ENCODE data around the gene YIPF7.

DNA sequence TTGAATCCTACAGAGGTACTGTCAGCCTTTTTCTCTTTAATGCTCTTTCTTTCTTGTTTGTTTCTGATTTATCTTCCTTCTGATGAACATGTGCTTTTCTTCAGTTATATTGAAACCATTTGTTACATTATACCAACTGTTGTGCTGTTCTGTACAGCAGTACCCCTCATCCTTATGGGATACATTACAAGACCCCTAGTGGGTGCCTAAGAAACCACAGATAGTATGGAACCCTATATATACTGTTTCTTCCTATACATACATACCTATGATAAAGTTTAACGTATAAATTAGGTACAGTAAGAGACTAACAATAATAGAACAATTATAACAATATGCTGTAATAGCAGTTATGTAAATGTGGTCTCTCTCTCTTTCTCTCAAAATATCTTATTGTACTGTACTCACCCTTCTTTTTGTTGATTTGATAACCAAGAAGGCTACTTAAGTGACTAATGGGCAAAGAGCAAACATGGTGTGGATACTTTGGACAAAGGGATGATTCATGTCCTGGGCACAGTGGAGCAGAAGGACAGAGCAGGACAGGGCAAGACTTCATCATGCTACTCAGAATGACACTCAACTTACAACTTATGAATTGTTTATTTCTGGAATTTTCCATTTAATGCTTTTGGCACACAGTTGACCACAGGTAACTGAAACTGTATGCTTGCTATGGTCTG, 10.7 kb upstream of the YIPF7 start:
- TF ChIP-seq, protein P1, sequence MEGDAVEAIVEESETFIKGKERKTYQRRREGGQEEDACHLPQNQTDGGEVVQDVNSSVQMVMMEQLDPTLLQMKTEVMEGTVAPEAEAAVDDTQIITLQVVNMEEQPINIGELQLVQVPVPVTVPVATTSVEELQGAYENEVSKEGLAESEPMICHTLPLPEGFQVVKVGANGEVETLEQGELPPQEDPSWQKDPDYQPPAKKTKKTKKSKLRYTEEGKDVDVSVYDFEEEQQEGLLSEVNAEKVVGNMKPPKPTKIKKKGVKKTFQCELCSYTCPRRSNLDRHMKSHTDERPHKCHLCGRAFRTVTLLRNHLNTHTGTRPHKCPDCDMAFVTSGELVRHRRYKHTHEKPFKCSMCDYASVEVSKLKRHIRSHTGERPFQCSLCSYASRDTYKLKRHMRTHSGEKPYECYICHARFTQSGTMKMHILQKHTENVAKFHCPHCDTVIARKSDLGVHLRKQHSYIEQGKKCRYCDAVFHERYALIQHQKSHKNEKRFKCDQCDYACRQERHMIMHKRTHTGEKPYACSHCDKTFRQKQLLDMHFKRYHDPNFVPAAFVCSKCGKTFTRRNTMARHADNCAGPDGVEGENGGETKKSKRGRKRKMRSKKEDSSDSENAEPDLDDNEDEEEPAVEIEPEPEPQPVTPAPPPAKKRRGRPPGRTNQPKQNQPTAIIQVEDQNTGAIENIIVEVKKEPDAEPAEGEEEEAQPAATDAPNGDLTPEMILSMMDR (IDR thresholded peaks at IDR 0.05), result no peak
- no peak for TF ChIP-seq JUNB (IDR thresholded peaks at IDR 0.05)
- TF ChIP-seq RFX5 (IDR thresholded peaks at IDR 0.05), result no peak
- TF ChIP-seq POLR2A (IDR thresholded peaks at IDR 0.05; ENCODE audit: low read length), result no peak
- TF ChIP-seq, protein P2, sequence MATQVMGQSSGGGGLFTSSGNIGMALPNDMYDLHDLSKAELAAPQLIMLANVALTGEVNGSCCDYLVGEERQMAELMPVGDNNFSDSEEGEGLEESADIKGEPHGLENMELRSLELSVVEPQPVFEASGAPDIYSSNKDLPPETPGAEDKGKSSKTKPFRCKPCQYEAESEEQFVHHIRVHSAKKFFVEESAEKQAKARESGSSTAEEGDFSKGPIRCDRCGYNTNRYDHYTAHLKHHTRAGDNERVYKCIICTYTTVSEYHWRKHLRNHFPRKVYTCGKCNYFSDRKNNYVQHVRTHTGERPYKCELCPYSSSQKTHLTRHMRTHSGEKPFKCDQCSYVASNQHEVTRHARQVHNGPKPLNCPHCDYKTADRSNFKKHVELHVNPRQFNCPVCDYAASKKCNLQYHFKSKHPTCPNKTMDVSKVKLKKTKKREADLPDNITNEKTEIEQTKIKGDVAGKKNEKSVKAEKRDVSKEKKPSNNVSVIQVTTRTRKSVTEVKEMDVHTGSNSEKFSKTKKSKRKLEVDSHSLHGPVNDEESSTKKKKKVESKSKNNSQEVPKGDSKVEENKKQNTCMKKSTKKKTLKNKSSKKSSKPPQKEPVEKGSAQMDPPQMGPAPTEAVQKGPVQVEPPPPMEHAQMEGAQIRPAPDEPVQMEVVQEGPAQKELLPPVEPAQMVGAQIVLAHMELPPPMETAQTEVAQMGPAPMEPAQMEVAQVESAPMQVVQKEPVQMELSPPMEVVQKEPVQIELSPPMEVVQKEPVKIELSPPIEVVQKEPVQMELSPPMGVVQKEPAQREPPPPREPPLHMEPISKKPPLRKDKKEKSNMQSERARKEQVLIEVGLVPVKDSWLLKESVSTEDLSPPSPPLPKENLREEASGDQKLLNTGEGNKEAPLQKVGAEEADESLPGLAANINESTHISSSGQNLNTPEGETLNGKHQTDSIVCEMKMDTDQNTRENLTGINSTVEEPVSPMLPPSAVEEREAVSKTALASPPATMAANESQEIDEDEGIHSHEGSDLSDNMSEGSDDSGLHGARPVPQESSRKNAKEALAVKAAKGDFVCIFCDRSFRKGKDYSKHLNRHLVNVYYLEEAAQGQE (IDR thresholded peaks at IDR 0.05), result no peak
- TF ChIP-seq JUN (IDR thresholded peaks at IDR 0.05), result no peak
